Choroid plexus epithelial cell (primary cell): ENCODE results near the gene DNAJC18.

Experiments
- DNase-seq: peaks from one replicate; pipeline ENCODE4 v3.0.0-alpha.2; 2010; ENCODE audit warnings: low read depth
- H3K4me3 ChIP-seq: 2 replicates; pipeline ENCODE4 v1.5.1; 2011; ENCODE audit warnings: low read depth, mild to moderate bottlenecking, control low read depth, low read length, moderate library complexity
- CTCF ChIP-seq: conservative IDR thresholded peaks from 2 replicates; pipeline ENCODE4 v1.5.1; 2011; ENCODE audit warnings: low read depth, mild to moderate bottlenecking, control low read depth, inconsistent platforms, low read length, moderate library complexity

DNAJC18 gene

GRCh38 chr5:139435676-139436075 is 3.6 kb downstream of the DNAJC18 start:
- TF ChIP-seq CTCF = no peak
- DNase-seq = no peak
- no peak overlapping the region for H3K4me3 ChIP-seq

GRCh38 chr5:139431706-139432105 is 7.6 kb downstream of the DNAJC18 start:
- TF ChIP-seq CTCF = no peak
- DNase-seq = no peak
- no peak overlapping the region for H3K4me3 ChIP-seq

GRCh38 chr5:139430015-139430414 is 9.3 kb downstream of the DNAJC18 start:
- no peak for DNase-seq
- H3K4me3 ChIP-seq = no peak overlapping the region
- TF ChIP-seq CTCF = no peak

GRCh38 chr5:139426203-139426885 is 13.0 kb downstream of the DNAJC18 start:
- H3K4me3 ChIP-seq = no peak overlapping the region
- TF ChIP-seq CTCF = no peak
- no peak for DNase-seq

- TF ChIP-seq CTCF = no peak
- no peak for DNase-seq
These were observed 13.8 kb downstream of the DNAJC18 start for GRCh38 chr5:139425497-139425896.

GRCh38 chr5:139422307-139422893 is 16.9 kb downstream of the DNAJC18 start:
- no peak overlapping the region for H3K4me3 ChIP-seq
- TF ChIP-seq CTCF = peak; percentile 86
- peak; percentile 89 for DNase-seq

More at GRCh38 chr5:139425497-139425896, 13.8 kb downstream of the DNAJC18 start:
- no peak overlapping the region for H3K4me3 ChIP-seq
